ENCODE data around the gene FGF1.

DNA sequence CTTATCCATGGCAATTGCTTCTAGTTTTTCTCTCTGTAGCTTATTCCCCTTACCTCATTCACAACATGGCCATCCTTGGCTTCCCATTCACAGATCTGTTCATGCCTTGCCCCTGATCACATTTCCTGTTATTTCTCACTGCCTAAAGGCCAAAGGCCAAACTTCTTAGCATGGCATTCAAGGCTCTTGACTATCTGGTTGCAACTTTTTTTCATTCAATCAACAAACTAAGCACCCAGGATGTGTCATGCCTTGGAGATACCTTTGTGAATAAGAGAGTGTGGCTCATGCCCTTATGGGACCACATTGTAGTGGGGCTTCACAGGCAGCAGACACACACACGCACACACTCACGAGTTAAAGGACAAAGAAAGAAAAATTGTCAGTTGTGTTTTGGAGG is 27.6 kb downstream of the FGF1 start:
- no peak for TF ChIP-seq POLR2A (IDR thresholded peaks at IDR 0.05; ENCODE audit: low read length)
- no peak for TF ChIP-seq GATA1 (IDR thresholded peaks at IDR 0.05; ENCODE audit: low read depth, low read length)

Data from erythroblast (primary cell).